GM18951 (cell line): ENCODE measurements around the gene NKX3-2.

Source experiments
- POLR2A ChIP-seq: IDR thresholded peaks from 4 replicates; pipeline ENCODE4 v1.6.1; 2011; ENCODE audit warnings: mild to moderate bottlenecking; ENCODE audit not compliant: insufficient read length, insufficient read depth; ENCODE audit errors: extremely low read depth
- in situ Hi-C: fragments of 300-500 bp; cut with MboI; formaldehyde crosslinking; loops from one replicate; pipeline ENCODE4 v1.12.0; 2022; ENCODE audit warnings: low sequenced_read_pairs, mixed read lengths, inconsistent platforms; ENCODE audit not compliant: unreplicated experiment

Gene NKX3-2

GRCh38 chr4:13524504-13525243 lies 19.6 kb downstream of the NKX3-2 start:
- no peak for TF ChIP-seq POLR2A
- in situ Hi-C loops: no loop called here

GRCh38 chr4:13523591-13524503 lies 20.5 kb downstream of the NKX3-2 start:
- in situ Hi-C loops: no loop called here
- TF ChIP-seq POLR2A: no peak

- in situ Hi-C loops: no loop called here
- TF ChIP-seq POLR2A: no peak
Measured at GRCh38 chr4:13523105-13523477, 21.2 kb downstream of the NKX3-2 start.

GRCh38 chr4:13522282-13523104 lies 21.8 kb downstream of the NKX3-2 start:
- in situ Hi-C loops: no loop called here
- TF ChIP-seq POLR2A: no peak

- no peak for TF ChIP-seq POLR2A
- in situ Hi-C loops: no loop called here
Measured at GRCh38 chr4:13521047-13521446, 23.3 kb downstream of the NKX3-2 start.

- TF ChIP-seq POLR2A: no peak
- in situ Hi-C loops: no loop called here
Measured at GRCh38 chr4:13516315-13516860, 27.9 kb downstream of the NKX3-2 start.

GRCh38 chr4:13515268-13515667 lies 29.0 kb downstream of the NKX3-2 start:
- in situ Hi-C loops: no loop called here
- TF ChIP-seq POLR2A: no peak

GRCh38 chr4:13514722-13515121 lies 29.6 kb downstream of the NKX3-2 start:
- TF ChIP-seq POLR2A: no peak
- in situ Hi-C loops: no loop called here

- in situ Hi-C loops: no loop called here
- TF ChIP-seq POLR2A: no peak
Measured at GRCh38 chr4:13511101-13511500, 33.2 kb downstream of the NKX3-2 start.

- in situ Hi-C loops: no loop called here
- TF ChIP-seq POLR2A: no peak
Measured at GRCh38 chr4:13509442-13509841, 34.9 kb downstream of the NKX3-2 start.

GRCh38 chr4:13504374-13504773 lies 39.9 kb downstream of the NKX3-2 start:
- in situ Hi-C loops: no loop called here
- no peak for TF ChIP-seq POLR2A

- no peak for TF ChIP-seq POLR2A
- in situ Hi-C loops: no loop called here
Measured at GRCh38 chr4:13498469-13498868, 45.8 kb downstream of the NKX3-2 start.

- in situ Hi-C loops: no loop called here
- TF ChIP-seq POLR2A: no peak
Measured at GRCh38 chr4:13496605-13497004, 47.7 kb downstream of the NKX3-2 start.
